HepG2 (cell line): Measurements from ENCODE around the gene SLCO4A1. TPM values are rescaled to one million over a fixed set of nuclear protein-coding genes. Genes with fewer than 3 reads are reported as not detected.
A peak's percentile ranks its signal among the peaks of the same experiment; 100 is the strongest.

Experiments
- HNRNPLL ChIP-seq: fragments of 200-400 bp; formaldehyde crosslinking; IDR thresholded peaks from 2 replicates; pipeline ENCODE4 v1.6.1; 2017; ENCODE audit warnings: mild to moderate bottlenecking, low read depth, low read length; ENCODE audit not compliant: poor library complexity, severe bottlenecking
- HOXA3 ChIP-seq: sonication (generic); formaldehyde crosslinking; IDR thresholded peaks from 2 replicates; pipeline ENCODE4 v1.5.0; 2020; ENCODE audit warnings: missing genetic modification reagents
- KDM2A ChIP-seq: sonication (generic); formaldehyde crosslinking; IDR thresholded peaks from 2 replicates; pipeline ENCODE4 v1.4.0; 2020; ENCODE audit warnings: low read depth, missing genetic modification reagents, borderline replicate concordance
- SRSF4 ChIP-seq: fragments of 200-400 bp; formaldehyde crosslinking; IDR thresholded peaks from one replicate; pipeline ENCODE4 v1.6.1; 2018; ENCODE audit warnings: mild to moderate bottlenecking, low read depth, low read length, moderate library complexity; ENCODE audit not compliant: poor library complexity, severe bottlenecking
- UBTF ChIP-seq: sonication (generic); formaldehyde crosslinking; IDR thresholded peaks from 2 replicates; pipeline ENCODE4 v1.4.0; 2020; ENCODE audit warnings: mild to moderate bottlenecking, missing genetic modification reagents
- ZBTB3 ChIP-seq: sonication (generic); formaldehyde crosslinking; IDR thresholded peaks from 2 replicates; pipeline ENCODE4 v1.4.0; 2020; ENCODE audit warnings: low read depth, mild to moderate bottlenecking, moderate library complexity, missing genetic modification reagents, borderline replicate concordance
- ZBTB4 ChIP-seq: sonication (generic); formaldehyde crosslinking; IDR thresholded peaks from 2 replicates; pipeline ENCODE4 v1.4.0; 2020; ENCODE audit warnings: missing genetic modification reagents, mild to moderate bottlenecking, borderline replicate concordance
- ZC3H4 ChIP-seq: sonication (generic); formaldehyde crosslinking; IDR thresholded peaks from 2 replicates; pipeline ENCODE4 v1.4.0; 2020; ENCODE audit warnings: missing genetic modification reagents, borderline replicate concordance
- ZNF263 ChIP-seq: sonication (generic); formaldehyde crosslinking; IDR thresholded peaks from 2 replicates; pipeline ENCODE4 v1.4.0; 2020; ENCODE audit warnings: missing genetic modification reagents
- ZNF546 ChIP-seq: sonication (generic); formaldehyde crosslinking; conservative IDR thresholded peaks from 2 replicates; pipeline ENCODE4 v1.8.1; 2023; ENCODE audit warnings: mild to moderate bottlenecking, missing genetic modification reagents
- ZNF556 ChIP-seq: sonication (generic); formaldehyde crosslinking; IDR thresholded peaks from 2 replicates; pipeline ENCODE4 v1.4.0; 2020; ENCODE audit warnings: mild to moderate bottlenecking, missing genetic modification reagents, borderline replicate concordance
- ZNF558 ChIP-seq: sonication (generic); formaldehyde crosslinking; IDR thresholded peaks from 2 replicates; pipeline ENCODE4 v1.9.0; 2022; ENCODE audit warnings: mild to moderate bottlenecking, missing genetic modification reagents, borderline replicate concordance
- ZNF562 ChIP-seq: sonication (generic); formaldehyde crosslinking; IDR thresholded peaks from 2 replicates; pipeline ENCODE4 v1.8.0; 2022; ENCODE audit warnings: missing genetic modification reagents, borderline replicate concordance
- ZNF616 ChIP-seq: sonication (generic); formaldehyde crosslinking; IDR thresholded peaks from 2 replicates; pipeline ENCODE4 v1.5.0; 2020; ENCODE audit warnings: low read depth, mild to moderate bottlenecking, missing genetic modification reagents
- ZNF619 ChIP-seq: sonication (generic); formaldehyde crosslinking; IDR thresholded peaks from 2 replicates; pipeline ENCODE4 v1.4.0; 2020; ENCODE audit warnings: mild to moderate bottlenecking, missing genetic modification reagents
- ZSCAN21 ChIP-seq: sonication (generic); formaldehyde crosslinking; IDR thresholded peaks from 2 replicates; pipeline ENCODE4 v1.8.0; 2022; ENCODE audit warnings: mild to moderate bottlenecking, missing genetic modification reagents, moderate library complexity, borderline replicate concordance
- polyA plus RNA-seq, 8 experiments: library from polyadenylated mRNA; depleted of rRNA in 3 of 8; stranded (reverse) in 7 of 8; unstranded in 1 of 8; fragments of >200 nt; fragmentation: Illumina TruSeq in 4 of 8; extraction: Trizol in 4 of 8; gene quantifications; 2 replicates each; pipeline versions ENCODE4 v1.2.1 to v1.2.3, GENCODE V29; 2011 to 2016; ENCODE audit warnings: low read depth in 4 of 8, missing spikeins in 1 of 8, mixed read lengths in 1 of 8; ENCODE audit not compliant: insufficient read depth in 1 of 8
- total RNA-seq, 5 experiments: library from RNA; depleted of rRNA; stranded (reverse); fragments of >200 nt; fragmentation: Illumina TruSeq; extraction: Trizol; gene quantifications; 2 replicates each; pipeline ENCODE4 v1.2.3, GENCODE V29; 2016; ENCODE audit warnings: low read depth in 1 of 5
- TF ChIP-seq, protein P1 (sequence below): sonication (generic); formaldehyde crosslinking; IDR thresholded peaks from 2 replicates; pipeline ENCODE4 v1.4.0; 2020; ENCODE audit warnings: missing genetic modification reagents, mild to moderate bottlenecking, borderline replicate concordance
- TF ChIP-seq, protein P2 (sequence below): sonication (generic); formaldehyde crosslinking; IDR thresholded peaks from 2 replicates; pipeline ENCODE4; 2020; ENCODE audit warnings: missing genetic modification reagents, mild to moderate bottlenecking, borderline replicate concordance

The SLCO4A1 gene
- total and polyA plus RNA-seq, 2 of the 13 experiments (the other 11 are each of a cell fraction or from before 2014, with no cell fraction given) = 55.5 to 112 TPM

DNA sequence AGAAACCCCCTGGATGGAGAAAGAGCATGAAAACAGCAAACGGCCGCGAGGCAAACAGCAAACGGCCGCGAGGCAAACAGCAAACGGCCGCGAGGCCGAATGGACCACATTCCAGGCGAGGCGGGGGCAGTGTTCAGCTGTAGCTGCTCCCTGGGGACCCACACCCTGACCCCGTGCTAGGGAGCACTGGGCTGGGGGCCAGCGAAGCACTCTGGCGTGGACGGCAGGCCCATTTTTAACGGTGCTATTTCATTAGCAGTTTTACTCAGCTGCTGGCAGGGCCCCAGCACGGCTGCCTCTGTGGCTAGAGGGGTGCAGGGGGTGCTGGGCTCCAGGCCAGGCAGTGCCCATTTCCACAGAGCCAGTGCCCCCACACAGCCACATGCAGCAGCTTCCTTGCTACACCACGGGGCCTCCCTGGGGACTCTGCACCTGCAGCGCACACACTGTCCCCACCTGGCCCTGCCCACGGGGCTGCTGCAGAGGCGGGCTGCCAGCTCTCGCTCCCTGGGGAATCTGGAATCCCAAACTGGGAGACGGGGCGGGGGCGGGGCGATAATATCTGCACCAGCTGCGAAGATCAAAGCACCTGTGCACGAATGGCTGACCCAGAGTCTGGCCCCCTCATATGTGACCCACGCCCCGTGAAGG is 35.6 kb upstream of the SLCO4A1 start (continued):
- peak; percentile 53; the same call in 1 of the 2 replicates for TF ChIP-seq UBTF (CRISPR knock-in tag)
- TF ChIP-seq ZNF556 = 0 out of 2 replicates have a peak, but pooled peaks have one; percentile 61
- no peak for TF ChIP-seq ZC3H4 (CRISPR knock-in tag)
- 0 out of 2 replicates have a peak, but pooled peaks have one; percentile 19 for TF ChIP-seq HOXA3 (CRISPR knock-in tag)
- peak; percentile 51; the same call in 1 of the 2 replicates for TF ChIP-seq ZNF263 (CRISPR knock-in tag)
- TF ChIP-seq ZBTB4 (CRISPR knock-in tag) = 0 out of 2 replicates have a peak, but pooled peaks have one; percentile 37
- TF ChIP-seq ZNF562 (CRISPR knock-in tag) = no peak
- TF ChIP-seq HNRNPLL = peak; percentile 33
- no peak for TF ChIP-seq ZSCAN21 (CRISPR knock-in tag)
- TF ChIP-seq ZNF558 = no peak
- TF ChIP-seq KDM2A = 0 out of 2 replicates have a peak, but pooled peaks have one; percentile 12
- no peak for TF ChIP-seq SRSF4
- TF ChIP-seq, protein P1, sequence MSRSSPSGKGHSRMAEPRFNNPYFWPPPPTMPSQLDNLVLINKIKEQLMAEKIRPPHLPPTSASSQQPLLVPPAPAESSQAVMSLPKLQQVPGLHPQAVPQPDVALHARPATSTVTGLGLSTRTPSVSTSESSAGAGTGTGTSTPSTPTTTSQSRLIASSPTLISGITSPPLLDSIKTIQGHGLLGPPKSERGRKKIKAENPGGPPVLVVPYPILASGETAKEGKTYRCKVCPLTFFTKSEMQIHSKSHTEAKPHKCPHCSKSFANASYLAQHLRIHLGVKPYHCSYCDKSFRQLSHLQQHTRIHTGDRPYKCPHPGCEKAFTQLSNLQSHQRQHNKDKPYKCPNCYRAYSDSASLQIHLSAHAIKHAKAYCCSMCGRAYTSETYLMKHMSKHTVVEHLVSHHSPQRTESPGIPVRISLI (CRISPR knock-in tag) = no peak
- TF ChIP-seq ZNF616 (CRISPR knock-in tag) = no peak
- no peak for TF ChIP-seq ZNF619 (CRISPR knock-in tag)
- TF ChIP-seq ZBTB3 (CRISPR knock-in tag) = 0 out of 2 replicates have a peak, but pooled peaks have one; percentile 36
- TF ChIP-seq ZNF546 (CRISPR knock-in tag) = no peak; the same call in 1 of the 2 replicates
- TF ChIP-seq, protein P2, sequence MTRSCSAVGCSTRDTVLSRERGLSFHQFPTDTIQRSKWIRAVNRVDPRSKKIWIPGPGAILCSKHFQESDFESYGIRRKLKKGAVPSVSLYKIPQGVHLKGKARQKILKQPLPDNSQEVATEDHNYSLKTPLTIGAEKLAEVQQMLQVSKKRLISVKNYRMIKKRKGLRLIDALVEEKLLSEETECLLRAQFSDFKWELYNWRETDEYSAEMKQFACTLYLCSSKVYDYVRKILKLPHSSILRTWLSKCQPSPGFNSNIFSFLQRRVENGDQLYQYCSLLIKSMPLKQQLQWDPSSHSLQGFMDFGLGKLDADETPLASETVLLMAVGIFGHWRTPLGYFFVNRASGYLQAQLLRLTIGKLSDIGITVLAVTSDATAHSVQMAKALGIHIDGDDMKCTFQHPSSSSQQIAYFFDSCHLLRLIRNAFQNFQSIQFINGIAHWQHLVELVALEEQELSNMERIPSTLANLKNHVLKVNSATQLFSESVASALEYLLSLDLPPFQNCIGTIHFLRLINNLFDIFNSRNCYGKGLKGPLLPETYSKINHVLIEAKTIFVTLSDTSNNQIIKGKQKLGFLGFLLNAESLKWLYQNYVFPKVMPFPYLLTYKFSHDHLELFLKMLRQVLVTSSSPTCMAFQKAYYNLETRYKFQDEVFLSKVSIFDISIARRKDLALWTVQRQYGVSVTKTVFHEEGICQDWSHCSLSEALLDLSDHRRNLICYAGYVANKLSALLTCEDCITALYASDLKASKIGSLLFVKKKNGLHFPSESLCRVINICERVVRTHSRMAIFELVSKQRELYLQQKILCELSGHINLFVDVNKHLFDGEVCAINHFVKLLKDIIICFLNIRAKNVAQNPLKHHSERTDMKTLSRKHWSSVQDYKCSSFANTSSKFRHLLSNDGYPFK = peak; percentile 55; the same call in 1 of the 2 replicates
